CD14-positive monocyte (primary cell): ENCODE results near the gene KIAA1586. TPM values are rescaled to one million over a fixed set of nuclear protein-coding genes. Genes with fewer than 3 reads are reported as not detected.

Experiments used
- DNase-seq, 3 donors: peaks; one replicate each; pipeline ENCODE4 v3.0.0-alpha.2; 2011 to 2022
- H2AFZ ChIP-seq: 2 replicates; pipeline ENCODE4 v1.6.0; 2012; ENCODE audit warnings: mild to moderate bottlenecking, low read depth, low read length, inconsistent platforms; ENCODE audit not compliant: insufficient read depth, poor library complexity, severe bottlenecking
- H3K27ac ChIP-seq, 2 donors: 1 replicate in 1 of 2; 2 replicates in 1 of 2; pipeline ENCODE4 v1.5.1; 2012 to 2013; ENCODE audit warnings: low read length in 2 of 2, control low read depth in 1 of 2, inconsistent platforms in 1 of 2, low read depth in 1 of 2, mild to moderate bottlenecking in 1 of 2
- H3K27me3 ChIP-seq, 2 donors: one replicate each; pipeline versions ENCODE4 v1.6.0 to v1.6.1; 2011 to 2013; ENCODE audit warnings: low read length in 2 of 2; ENCODE audit not compliant: control insufficient read depth in 2 of 2, insufficient read depth in 2 of 2
- H3K36me3 ChIP-seq, 2 donors: replicated peaks in 1 of 2; 1 replicate in 1 of 2; 2 replicates in 1 of 2; pipeline versions ENCODE4 v1.5.1 to v1.6.1; 2012 to 2013; ENCODE audit warnings: low read length in 2 of 2, control low read depth in 1 of 2, inconsistent platforms in 1 of 2, mild to moderate bottlenecking in 1 of 2; ENCODE audit not compliant: insufficient read depth in 2 of 2, control insufficient read depth in 1 of 2
- H3K4me1 ChIP-seq, 2 donors: 1 replicate in 1 of 2; 2 replicates in 1 of 2; pipeline versions ENCODE4 v1.5.1 to v1.6.1; 2012 to 2013; ENCODE audit warnings: low read length in 2 of 2, control low read depth in 1 of 2, inconsistent platforms in 1 of 2, mild to moderate bottlenecking in 1 of 2, moderate library complexity in 1 of 2; ENCODE audit not compliant: insufficient read depth in 2 of 2, control insufficient read depth in 1 of 2
- H3K4me2 ChIP-seq: replicated peaks from 2 replicates; pipeline ENCODE3; 2012; ENCODE audit warnings: low read length, moderate library complexity, mild to moderate bottlenecking; ENCODE audit not compliant: poor library complexity, severe bottlenecking; ENCODE audit errors: extremely low read depth
- H3K4me3 ChIP-seq, 3 experiments: fragments of 200-600 bp in 1 of 3; sonication (generic) in 1 of 3; replicated peaks in 1 of 3; 1 replicate in 2 of 3; 2 replicates in 1 of 3; pipeline ENCODE4 v1.5.1; 2011 to 2013; ENCODE audit warnings: low read length in 3 of 3, mild to moderate bottlenecking in 3 of 3, control low read depth in 2 of 3, low read depth in 2 of 3, inconsistent platforms in 1 of 3, moderate library complexity in 1 of 3
- H3K79me2 ChIP-seq: 2 replicates; pipeline ENCODE4 v1.6.0; 2012; ENCODE audit warnings: mild to moderate bottlenecking, control low read depth, inconsistent platforms, low read length, moderate library complexity; ENCODE audit not compliant: insufficient read depth
- H3K9ac ChIP-seq: 2 replicates; pipeline ENCODE4 v1.6.0; 2017; ENCODE audit warnings: low read length, mild to moderate bottlenecking; ENCODE audit not compliant: insufficient read depth, poor library complexity, severe bottlenecking
- H3K9me3 ChIP-seq, 2 donors: replicated peaks in 1 of 2; 1 replicate in 1 of 2; 2 replicates in 1 of 2; pipeline versions ENCODE4 v1.5.1 to v1.6.1; 2012 to 2013; ENCODE audit warnings: low read length in 2 of 2, control low read depth in 1 of 2; ENCODE audit not compliant: control insufficient read depth in 1 of 2, insufficient read depth in 1 of 2
- H4K20me1 ChIP-seq: 2 replicates; pipeline ENCODE4 v1.6.0; 2012; ENCODE audit warnings: mild to moderate bottlenecking, low read length, control low read depth, moderate library complexity; ENCODE audit not compliant: insufficient read depth
- H3K27ac Mint-ChIP-seq, 7 donors: one replicate each; pipeline ENCODE4 v1.8.0; 2020; ENCODE audit warnings: mild to moderate bottlenecking in 7 of 7, mixed read lengths in 7 of 7, moderate library complexity in 6 of 7, inconsistent platforms in 2 of 7
- H3K27me3 Mint-ChIP-seq, 3 donors: one replicate each; pipeline ENCODE4 v1.8.0; 2021 to 2022; ENCODE audit warnings: low read depth in 3 of 3, mild to moderate bottlenecking in 3 of 3, mixed read lengths in 3 of 3, moderate library complexity in 3 of 3, inconsistent platforms in 1 of 3
- H3K36me3 Mint-ChIP-seq, 2 donors: one replicate each; pipeline ENCODE4 v1.8.0; 2020; ENCODE audit warnings: mixed read lengths in 2 of 2, inconsistent platforms in 1 of 2, mild to moderate bottlenecking in 1 of 2
- H3K4me1 Mint-ChIP-seq: one replicate; pipeline ENCODE4 v1.8.0; 2020; ENCODE audit warnings: mild to moderate bottlenecking, mixed read lengths
- H3K4me3 Mint-ChIP-seq, 2 donors: one replicate each; pipeline ENCODE4 v1.8.0; 2020; ENCODE audit warnings: mild to moderate bottlenecking in 2 of 2, mixed read lengths in 2 of 2, moderate library complexity in 1 of 2
- H3K9me3 Mint-ChIP-seq, 7 donors: one replicate each; pipeline ENCODE4 v1.8.0; 2020 to 2022; ENCODE audit warnings: mixed read lengths in 7 of 7, mild to moderate bottlenecking in 6 of 7, moderate library complexity in 6 of 7, inconsistent platforms in 2 of 7
- WGBS: methylation state at CpG from one replicate; pipeline ENCODE4 v1.1.5; 2013; ENCODE audit warnings: missing lambda C conversion rate; ENCODE audit not compliant: insufficient coverage; 5-methylcytosine and 5-hydroxymethylcytosine counted together
- intact Hi-C, 2 donors: fragments of 100-400 bp; cut with micrococcal nuclease; formaldehyde crosslinking; loops; one replicate each; pipeline versions ENCODE4 v1.15.0 to v1.15.1; 2023
- polyA plus RNA-seq, 3 donors: library from polyadenylated mRNA; depleted of rRNA in 1 of 3; unstranded in 2 of 3; stranded (reverse) in 1 of 3; fragments of 300-500 nt in 2 of 3; fragments of >200 nt in 1 of 3; fragmentation: Illumina TruSeq in 2 of 3; gene quantifications; 1 replicate in 2 of 3; 2 replicates in 1 of 3; pipeline ENCODE4 v1.2.3, GENCODE V29; 2012 to 2021
- TF ChIP-seq, protein P1 (sequence below): fragments of 200-600 bp; IDR thresholded peaks from one replicate; pipeline ENCODE4 v1.8.0; 2022; ENCODE audit warnings: antibody characterized with exemption, mild to moderate bottlenecking

Gene KIAA1586
- polyA plus RNA-seq, 3 donors, result 1.1 to 5.0 (median 4.4) TPM

DNA sequence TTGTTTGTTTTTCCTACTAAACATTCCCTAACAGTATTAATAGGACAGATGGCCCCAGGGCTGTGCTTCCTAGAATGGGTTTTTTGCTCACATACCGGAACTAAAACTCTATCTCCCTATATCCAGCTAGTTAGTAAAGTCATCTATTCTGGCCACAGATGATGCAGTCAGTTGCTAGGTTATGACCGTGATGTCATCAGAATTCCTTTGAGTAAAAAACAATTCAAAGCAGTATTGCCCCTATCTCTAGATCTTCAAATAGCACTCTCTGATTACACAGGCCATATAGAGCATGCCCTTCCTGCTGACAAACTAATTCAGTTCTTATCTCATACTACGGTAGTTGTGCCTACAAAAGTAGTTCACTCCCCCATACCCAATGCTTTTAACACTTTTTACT lies 25.6 kb downstream of the KIAA1586 start:
- H3K4me1 ChIP-seq, result no peaks in the 10 kb centered on the region
- H3K36me3 ChIP-seq, result peaks cover 3 to 10% of the 10 kb centered on the region in 2 donors
- Mint-ChIP-seq H3K4me3 (no peak overlapping the region), H3K4me1 (no peaks in the 10 kb centered on the region), H3K27me3 (no peaks in the 10 kb centered on the region), H3K27ac (no peak overlapping the region), H3K36me3 (peaks cover 13 to 24% of the 10 kb centered on the region in 2 donors), H3K9me3 (peaks cover 0 to under 1% (median 0%) of the 10 kb centered on the region in 7 donors)
- no peaks in the 10 kb centered on the region for H3K79me2 ChIP-seq
- no peak overlapping the region for H3K27ac ChIP-seq
- H3K27me3 ChIP-seq, result no peaks in the 10 kb centered on the region
- H2AFZ ChIP-seq, result no peak overlapping the region
- DNase-seq, result no peak
- H3K4me3 ChIP-seq, result no peak overlapping the region
- TF ChIP-seq, protein P1, sequence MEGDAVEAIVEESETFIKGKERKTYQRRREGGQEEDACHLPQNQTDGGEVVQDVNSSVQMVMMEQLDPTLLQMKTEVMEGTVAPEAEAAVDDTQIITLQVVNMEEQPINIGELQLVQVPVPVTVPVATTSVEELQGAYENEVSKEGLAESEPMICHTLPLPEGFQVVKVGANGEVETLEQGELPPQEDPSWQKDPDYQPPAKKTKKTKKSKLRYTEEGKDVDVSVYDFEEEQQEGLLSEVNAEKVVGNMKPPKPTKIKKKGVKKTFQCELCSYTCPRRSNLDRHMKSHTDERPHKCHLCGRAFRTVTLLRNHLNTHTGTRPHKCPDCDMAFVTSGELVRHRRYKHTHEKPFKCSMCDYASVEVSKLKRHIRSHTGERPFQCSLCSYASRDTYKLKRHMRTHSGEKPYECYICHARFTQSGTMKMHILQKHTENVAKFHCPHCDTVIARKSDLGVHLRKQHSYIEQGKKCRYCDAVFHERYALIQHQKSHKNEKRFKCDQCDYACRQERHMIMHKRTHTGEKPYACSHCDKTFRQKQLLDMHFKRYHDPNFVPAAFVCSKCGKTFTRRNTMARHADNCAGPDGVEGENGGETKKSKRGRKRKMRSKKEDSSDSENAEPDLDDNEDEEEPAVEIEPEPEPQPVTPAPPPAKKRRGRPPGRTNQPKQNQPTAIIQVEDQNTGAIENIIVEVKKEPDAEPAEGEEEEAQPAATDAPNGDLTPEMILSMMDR, result no peak
- H3K9me3 ChIP-seq, result no peaks in the 10 kb centered on the region
- 100% methylated on average over 2 of the region's 3 CpGs for WGBS
- no peaks in the 10 kb centered on the region for H4K20me1 ChIP-seq
- no peak overlapping the region for H3K4me2 ChIP-seq
- H3K9ac ChIP-seq, result no peak overlapping the region
- intact Hi-C loops, result no loop called here

DNA sequence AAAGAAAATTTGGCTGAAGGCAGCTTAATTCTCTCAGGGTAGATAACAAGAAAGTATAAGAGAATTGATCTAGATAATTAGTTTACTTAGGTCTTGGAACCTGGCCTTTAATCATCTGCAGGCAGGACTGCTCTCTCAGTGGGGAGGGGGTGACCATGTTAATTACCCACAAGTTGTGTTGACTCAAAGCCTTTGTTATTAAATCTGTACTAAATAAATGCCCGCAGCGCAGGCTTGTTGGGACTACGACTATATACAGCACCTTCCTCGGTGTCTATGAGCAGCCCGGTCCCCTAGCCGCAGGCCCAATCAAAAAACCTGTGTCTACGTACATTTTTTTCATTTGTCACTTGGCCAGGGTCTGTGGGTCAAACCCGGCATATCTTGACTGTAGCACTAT lies 27.9 kb downstream of the KIAA1586 start:
- H3K4me3 Mint-ChIP-seq, result no peak overlapping the region
- H3K4me2 ChIP-seq, result no peak overlapping the region
- H3K27ac Mint-ChIP-seq, result no peak overlapping the region

More for the DNA sequence above, 27.9 kb downstream of the KIAA1586 start:
- Histone ChIP-seq H3K4me1 (no peaks in the 10 kb centered on the region), H3K36me3 (peaks cover 3 to 6% of the 10 kb centered on the region in 2 donors), H3K79me2 (no peaks in the 10 kb centered on the region), H3K9ac (no peak overlapping the region), H3K27me3 (no peaks in the 10 kb centered on the region), H3K27ac (no peak overlapping the region), H2AFZ (no peak overlapping the region), H3K4me3 (no peak overlapping the region), H3K9me3 (no peaks in the 10 kb centered on the region), H4K20me1 (no peaks in the 10 kb centered on the region)
- Mint-ChIP-seq H3K27me3 (peaks cover 0 to 2% (median 0%) of the 10 kb centered on the region in 3 donors), H3K9me3 (peaks cover 0 to 19% (median 4%) of the 10 kb centered on the region in 7 donors), H3K4me1 (no peaks in the 10 kb centered on the region), H3K36me3 (peaks cover 13 to 17% of the 10 kb centered on the region in 2 donors)
- WGBS, result 100% methylated on average over 6 of the region's 8 CpGs
- intact Hi-C loops, result no loop called here
- no peak for DNase-seq
- TF ChIP-seq, protein P1, result no peak
